ENCODE measurements around the gene PRDM1.
"Not testable (repeated sequence)": the region's sequence is repeated elsewhere in the genome, so short reads cannot be mapped to it uniquely, and the experiment has no call there.

The PRDM1 gene

GRCh38 chr6:106136845-106137244, 50.7 kb downstream of the PRDM1 start:
- no peak for DNase-seq (ENCODE audit: low read depth in 2 of 2)

DNA sequence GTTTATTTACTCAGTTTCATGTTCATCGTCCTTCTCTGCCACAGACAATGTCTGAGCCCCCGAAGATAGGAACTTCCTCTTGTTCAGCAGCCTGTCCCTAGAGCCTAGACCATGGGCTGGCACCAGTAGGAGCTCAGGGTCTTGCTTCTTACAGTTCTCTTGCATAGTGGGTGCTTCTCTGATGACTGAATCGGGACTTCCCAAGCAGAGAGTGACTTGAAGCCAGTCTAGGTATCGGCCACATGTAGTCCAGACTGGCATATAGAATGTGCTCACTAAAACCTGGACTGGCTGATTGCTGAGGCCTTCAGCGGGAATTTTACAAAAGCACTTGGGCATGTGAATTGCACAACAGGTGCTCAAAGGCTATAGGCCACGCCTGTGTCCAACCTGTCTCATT, 52.0 kb downstream of the PRDM1 start:
- DNase-seq (ENCODE audit: low read depth in 2 of 2) = no peak

DNA sequence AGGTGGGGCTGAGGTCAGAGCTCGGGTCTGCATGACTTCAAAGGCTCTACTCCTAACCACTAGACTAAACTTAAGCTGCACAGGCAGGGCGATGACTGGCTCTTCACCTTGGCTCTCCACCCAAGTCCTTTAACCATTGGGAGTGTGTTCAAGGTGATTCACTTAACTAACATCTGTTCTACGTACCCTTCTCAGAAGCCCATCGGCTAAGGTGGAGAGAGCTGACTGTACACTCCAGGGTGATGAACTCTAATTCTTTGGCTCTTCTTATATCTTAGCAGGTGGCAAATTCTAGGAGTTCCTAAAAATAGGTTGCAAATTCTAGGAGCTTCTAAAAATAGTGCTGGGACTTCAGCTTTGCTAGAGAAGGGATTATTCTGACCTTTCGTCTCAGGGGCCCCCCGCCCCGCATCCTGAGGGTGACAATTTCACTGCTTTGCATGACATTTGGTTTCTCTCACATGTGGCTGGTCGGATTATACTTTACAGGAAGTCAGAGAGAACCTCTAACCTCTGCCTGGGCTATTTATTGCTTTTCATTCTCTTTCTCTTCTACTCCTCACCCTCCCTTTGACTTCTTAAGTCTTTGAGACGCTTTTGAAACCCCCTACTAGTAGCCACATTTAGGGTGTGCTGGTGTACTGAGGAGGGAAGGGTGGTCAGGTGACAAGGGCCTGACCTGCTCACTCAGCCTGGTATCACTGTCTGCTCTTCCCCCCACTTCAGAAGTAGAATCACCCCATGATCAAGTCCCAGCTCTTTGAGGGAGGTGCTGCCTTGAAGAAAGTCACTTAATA, 55.5 kb downstream of the PRDM1 start:
- peak; percentile 48 to 63 for DNase-seq (ENCODE audit: low read depth in 2 of 2)

GRCh38 chr6:106142876-106143431, 56.8 kb downstream of the PRDM1 start:
- DNase-seq (ENCODE audit: low read depth in 2 of 2) = no peak

- no peak for DNase-seq (ENCODE audit: low read depth in 2 of 2)
These were observed 57.5 kb downstream of the PRDM1 start for GRCh38 chr6:106143665-106144064.

GRCh38 chr6:106145144-106145543, 59.0 kb downstream of the PRDM1 start:
- no peak for DNase-seq (ENCODE audit: low read depth in 2 of 2)

DNA sequence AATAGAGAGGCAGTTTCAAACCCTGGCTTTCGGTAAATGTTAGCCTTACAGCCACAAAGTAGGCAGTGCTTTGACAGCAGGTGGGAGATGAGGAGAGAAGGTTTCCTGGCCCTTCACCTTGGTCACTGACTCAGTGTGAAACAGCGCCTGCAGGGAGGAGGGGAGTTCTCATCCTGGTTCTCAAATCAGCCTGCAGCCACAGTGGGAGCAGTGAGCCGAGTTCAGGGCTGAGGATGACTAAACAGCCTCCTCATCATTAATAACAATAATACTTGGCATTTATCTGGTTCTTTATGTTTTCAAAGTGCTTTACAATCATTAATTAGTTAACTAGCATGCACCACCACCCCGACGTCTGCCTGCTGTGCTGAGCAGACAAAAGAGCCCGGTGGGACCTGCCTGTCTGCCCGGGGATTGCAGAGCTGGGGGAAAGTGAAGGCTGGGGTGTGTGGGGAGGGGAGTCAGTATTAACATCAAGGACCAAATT, 59.6 kb downstream of the PRDM1 start:
- DNase-seq (ENCODE audit: low read depth in 2 of 2) = peak in 1 of 2 donors; percentile 28

GRCh38 chr6:106146852-106147351, 60.8 kb downstream of the PRDM1 start:
- DNase-seq (ENCODE audit: low read depth in 2 of 2) = no peak

DNA sequence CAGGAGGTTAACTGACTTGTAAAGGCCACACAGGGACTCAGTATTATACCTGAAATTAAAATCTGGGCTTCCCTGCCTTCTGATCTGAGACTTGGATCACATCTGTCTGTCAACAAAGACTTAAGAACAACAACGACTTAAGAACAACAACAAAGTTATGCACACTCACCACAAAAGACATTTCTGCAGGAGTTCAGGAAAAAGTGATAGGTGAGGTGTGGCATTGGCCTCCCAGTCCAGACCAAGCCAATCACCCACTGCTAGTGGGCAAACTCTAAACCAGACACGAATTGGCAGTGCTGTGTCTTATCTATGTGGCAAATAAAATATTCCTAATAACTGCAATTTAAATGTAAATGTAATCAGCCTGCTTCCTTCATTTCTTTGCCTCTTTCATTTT, 61.3 kb downstream of the PRDM1 start:
- DNase-seq (ENCODE audit: low read depth in 2 of 2) = no peak

DNA sequence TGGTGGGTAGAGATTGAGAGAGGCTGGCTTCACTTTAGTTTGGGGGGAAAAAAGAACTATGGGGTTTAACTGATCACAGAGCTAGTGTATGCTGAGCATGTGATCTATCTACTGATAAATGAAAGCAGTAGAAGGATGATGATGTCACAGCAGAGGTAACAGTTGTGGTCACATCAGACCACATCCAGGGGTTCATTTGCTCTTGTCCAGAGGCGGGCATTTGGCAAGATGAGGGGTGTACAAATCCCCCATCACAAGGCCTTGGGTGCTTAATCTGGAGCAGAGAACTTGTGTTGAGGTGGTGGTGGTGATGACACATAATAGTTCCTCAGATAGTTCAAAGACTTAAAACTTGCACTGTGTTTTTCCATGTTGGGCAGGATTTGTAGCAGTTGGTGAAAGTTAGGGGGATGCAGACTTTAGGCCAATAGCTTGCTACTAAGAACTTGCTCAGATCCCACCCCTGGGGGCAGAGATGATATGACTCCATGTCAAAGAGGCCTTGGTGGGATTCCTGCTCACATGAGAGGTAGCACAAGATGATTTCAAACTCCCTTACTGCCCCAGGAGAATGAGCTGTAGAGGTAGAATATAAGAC, 63.4 kb downstream of the PRDM1 start:
- DNase-seq (ENCODE audit: low read depth in 2 of 2) = no peak

DNA sequence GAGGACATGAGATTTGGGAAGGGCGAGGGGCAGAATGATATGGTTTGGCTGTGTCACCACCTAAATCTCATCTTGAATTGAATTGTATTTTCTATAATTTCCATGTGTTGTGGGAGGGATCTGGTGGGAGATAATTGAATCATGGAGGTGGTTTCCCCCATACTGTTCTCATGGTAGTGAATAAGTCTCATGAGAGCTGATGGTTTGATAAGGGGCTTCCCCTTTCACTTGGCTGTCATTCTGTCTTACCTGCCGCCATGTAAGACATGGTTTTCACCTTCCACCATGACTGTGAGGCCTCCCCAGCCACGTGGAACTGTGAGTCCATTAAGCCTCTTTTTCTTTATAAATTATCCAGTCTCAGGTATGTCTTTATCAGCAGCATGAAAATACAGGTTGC, 66.3 kb downstream of the PRDM1 start:
- not testable (repeated sequence) for DNase-seq (ENCODE audit: low read depth in 2 of 2)

GRCh38 chr6:106152952-106153351, 66.8 kb downstream of the PRDM1 start:
- DNase-seq (ENCODE audit: low read depth in 2 of 2) = no peak

GRCh38 chr6:106154326-106154725, 68.2 kb downstream of the PRDM1 start:
- no peak for DNase-seq (ENCODE audit: low read depth in 2 of 2)

DNA sequence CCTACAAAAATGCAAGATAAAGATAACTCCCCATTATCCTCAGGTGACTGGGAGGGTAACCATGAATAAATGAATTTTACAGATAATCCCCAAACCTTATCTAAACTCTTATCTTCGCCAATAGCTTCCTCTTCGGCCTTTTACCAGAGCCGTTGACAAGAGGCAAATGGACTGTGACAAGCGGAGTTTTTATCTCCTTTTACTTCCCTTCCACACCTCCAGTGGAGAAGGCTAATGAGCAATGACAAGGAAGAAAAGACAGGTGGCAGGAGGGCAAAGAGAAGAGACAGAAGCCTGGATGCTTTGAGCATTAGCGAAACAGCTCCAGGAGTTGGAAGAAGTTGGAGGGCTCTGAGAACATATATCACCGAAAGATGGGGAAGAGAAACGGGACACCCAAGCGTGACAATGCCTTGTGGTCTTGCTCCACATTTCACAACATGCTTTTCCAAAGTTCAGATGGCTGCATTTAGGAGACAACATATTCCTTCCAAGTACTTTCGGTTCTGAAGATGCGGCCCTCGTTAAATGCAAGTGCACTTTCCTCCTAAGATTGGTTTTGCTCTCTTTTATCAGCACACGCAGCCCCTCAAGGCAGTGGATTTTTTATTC, 69.2 kb downstream of the PRDM1 start:
- no peak for DNase-seq (ENCODE audit: low read depth in 2 of 2)

DNA sequence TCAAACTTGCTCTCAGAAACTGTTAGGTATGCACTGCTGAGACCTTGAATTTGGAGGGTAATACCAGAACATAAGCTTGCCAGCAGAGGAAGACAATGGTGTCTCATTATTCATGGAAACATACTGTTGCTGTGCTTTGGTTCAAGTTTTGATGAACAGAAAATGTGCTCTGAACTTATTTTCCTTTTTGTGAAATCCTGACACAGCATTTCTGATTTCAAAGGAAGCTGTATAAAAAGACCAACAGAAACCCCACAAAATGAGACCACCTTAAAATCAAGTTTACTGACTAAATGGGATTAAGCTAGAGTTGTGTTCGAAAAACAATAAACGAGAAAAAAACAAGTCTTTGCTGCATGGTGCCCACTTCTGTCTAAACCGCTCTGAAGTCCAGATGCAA, 70.3 kb downstream of the PRDM1 start:
- no peak for DNase-seq (ENCODE audit: low read depth in 2 of 2)

DNA sequence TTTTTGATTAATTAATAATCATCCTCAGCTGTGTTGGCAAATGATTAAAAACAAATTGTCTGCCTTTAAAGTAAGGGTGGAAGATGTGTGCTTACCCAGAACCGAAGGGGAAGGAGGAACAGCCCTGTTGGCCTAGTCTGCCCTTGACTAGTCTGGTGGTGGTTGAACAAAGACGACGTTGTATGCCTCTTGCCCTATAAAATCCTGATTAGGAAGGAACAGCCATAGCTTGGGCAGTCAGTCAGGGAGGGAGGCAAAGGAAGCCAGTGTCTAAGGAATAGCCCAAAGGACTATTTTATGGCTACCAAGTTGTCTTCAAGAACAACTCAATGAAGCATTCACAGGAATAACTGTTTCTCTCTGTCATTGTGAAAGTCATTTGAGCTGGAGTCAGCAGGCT, 70.7 kb downstream of the PRDM1 start:
- DNase-seq (ENCODE audit: low read depth in 2 of 2) = no peak

GRCh38 chr6:106158816-106159215, 72.7 kb downstream of the PRDM1 start:
- no peak for DNase-seq (ENCODE audit: low read depth in 2 of 2)

Data from stimulated activated CD8-positive, alpha-beta memory T cell treated with anti-CD3 and anti-CD28 coated beads, Interleukin-2, amount 100 ng/mL, for 48 hours (primary cell).